Stimulated activated naive CD8-positive, alpha-beta T cell treated with anti-CD3 and anti-CD28 coated beads, Interleukin-15, Interleukin-2, amounts not matched to agents 100 ng/mL and 50 ng/mL, for 24 hours (primary cell): ENCODE data around the gene FRMD4A.

Experiments
- H3K27ac Mint-ChIP-seq: one replicate; pipeline ENCODE4 v1.8.0; 2021; ENCODE audit warnings: mild to moderate bottlenecking, mixed read lengths
- H3K27me3 Mint-ChIP-seq: one replicate; pipeline ENCODE4 v1.8.0; 2021; ENCODE audit warnings: mixed read lengths
- H3K36me3 Mint-ChIP-seq: one replicate; pipeline ENCODE4 v1.8.0; 2021; ENCODE audit warnings: low read depth, mixed read lengths
- H3K4me1 Mint-ChIP-seq: one replicate; pipeline ENCODE4 v1.8.0; 2021; ENCODE audit warnings: low read depth, mixed read lengths
- H3K4me3 Mint-ChIP-seq: one replicate; pipeline ENCODE4 v1.8.0; 2021; ENCODE audit warnings: mild to moderate bottlenecking, mixed read lengths
- H3K9me3 Mint-ChIP-seq: one replicate; pipeline ENCODE4 v1.8.0; 2021; ENCODE audit warnings: mixed read lengths

Gene FRMD4A

DNA sequence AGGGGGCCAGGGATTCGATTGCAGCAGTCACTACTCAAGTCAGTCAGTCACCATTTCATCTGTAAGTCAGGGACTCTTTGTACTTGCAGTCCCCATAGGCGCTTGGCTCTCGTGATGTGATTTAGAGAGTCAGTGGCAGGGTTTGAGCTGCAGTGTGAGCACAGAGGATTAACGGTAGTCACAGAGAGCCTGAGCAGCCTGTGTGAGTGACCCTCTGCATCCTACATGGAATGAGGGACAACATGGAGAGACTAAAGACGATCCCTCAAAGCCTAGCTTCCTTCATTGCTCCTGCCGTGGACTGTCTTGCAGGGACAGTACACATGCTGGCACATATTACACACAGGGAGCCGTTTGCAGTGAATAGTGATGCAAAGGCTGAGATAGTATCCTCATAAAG, 687.7 kb downstream of the FRMD4A start:
- Mint-ChIP-seq H3K27ac (no peak overlapping the region), H3K4me3 (no peak overlapping the region), H3K27me3 (no peaks in the 10 kb centered on the region), H3K9me3 (peaks cover 26% of the 10 kb centered on the region), H3K4me1 (no peaks in the 10 kb centered on the region), H3K36me3 (peaks cover 75% of the 10 kb centered on the region)

DNA sequence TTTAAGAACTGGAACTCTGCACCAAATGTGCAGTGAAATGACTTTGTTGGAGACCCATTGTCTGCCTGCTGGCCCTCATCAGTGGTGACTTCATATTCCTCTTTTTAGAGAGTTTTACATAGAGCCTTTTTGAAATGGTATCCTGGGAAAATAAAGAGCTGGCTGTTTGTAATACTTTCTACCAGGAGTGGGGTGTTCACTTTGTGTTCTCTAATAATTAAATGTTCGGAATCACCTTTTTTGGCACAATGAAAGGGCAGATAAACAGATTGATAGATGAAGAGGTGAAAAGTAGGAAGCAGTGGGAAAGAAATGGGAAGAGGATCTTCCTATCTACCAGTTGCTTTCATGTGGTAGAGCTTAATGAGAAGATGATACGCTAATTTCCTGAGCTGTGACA, 688.4 kb downstream of the FRMD4A start:
- H3K27ac Mint-ChIP-seq: no peak overlapping the region
- H3K9me3 Mint-ChIP-seq: peaks cover 26% of the 10 kb centered on the region
- no peaks in the 10 kb centered on the region for H3K4me1 Mint-ChIP-seq
- no peaks in the 10 kb centered on the region for H3K27me3 Mint-ChIP-seq
- H3K4me3 Mint-ChIP-seq: no peak overlapping the region
- H3K36me3 Mint-ChIP-seq: peaks cover 78% of the 10 kb centered on the region

DNA sequence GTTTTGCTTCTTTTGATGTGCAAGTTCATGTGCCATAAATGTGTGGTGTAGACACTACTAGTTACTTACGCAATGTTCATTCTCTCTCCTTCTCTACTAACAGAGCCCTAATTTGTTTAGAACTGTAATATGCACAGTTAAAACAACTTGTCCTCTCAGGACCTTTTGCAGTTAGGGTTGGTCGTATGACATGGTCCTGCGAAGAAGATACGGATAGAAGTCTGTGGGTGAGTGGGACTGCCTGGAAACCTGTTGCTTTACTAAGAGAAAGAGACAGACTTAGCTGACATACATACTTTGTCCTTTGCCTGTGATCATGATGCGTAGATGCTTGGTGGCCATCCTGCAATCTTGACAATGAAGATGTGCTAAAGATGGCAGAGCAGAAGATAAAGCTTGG, 692.8 kb downstream of the FRMD4A start:
- no peaks in the 10 kb centered on the region for H3K27me3 Mint-ChIP-seq
- H3K36me3 Mint-ChIP-seq: peaks cover 71% of the 10 kb centered on the region
- no peak overlapping the region for H3K27ac Mint-ChIP-seq
- peaks cover 26% of the 10 kb centered on the region for H3K9me3 Mint-ChIP-seq
- H3K4me1 Mint-ChIP-seq: no peaks in the 10 kb centered on the region
- no peak overlapping the region for H3K4me3 Mint-ChIP-seq

GRCh38 chr10:13637303-13637856, 693.3 kb downstream of the FRMD4A start:
- Mint-ChIP-seq H3K36me3 (peaks cover 66% of the 10 kb centered on the region), H3K27me3 (no peaks in the 10 kb centered on the region), H3K4me1 (no peaks in the 10 kb centered on the region), H3K9me3 (peaks cover 23% of the 10 kb centered on the region), H3K4me3 (no peak overlapping the region), H3K27ac (no peak overlapping the region)

- Mint-ChIP-seq H3K27ac (no peak overlapping the region), H3K36me3 (peaks cover 60% of the 10 kb centered on the region), H3K9me3 (peaks cover 17% of the 10 kb centered on the region), H3K4me1 (no peaks in the 10 kb centered on the region), H3K4me3 (no peak overlapping the region), H3K27me3 (no peaks in the 10 kb centered on the region)
Measured at GRCh38 chr10:13636776-13637175, 693.9 kb downstream of the FRMD4A start.

- Mint-ChIP-seq H3K27me3 (no peaks in the 10 kb centered on the region), H3K9me3 (peaks cover 3% of the 10 kb centered on the region), H3K4me1 (no peaks in the 10 kb centered on the region), H3K4me3 (no peak overlapping the region), H3K36me3 (peaks cover 56% of the 10 kb centered on the region), H3K27ac (no peak overlapping the region)
Measured at GRCh38 chr10:13634207-13634606, 696.5 kb downstream of the FRMD4A start.

GRCh38 chr10:13633689-13634088, 697.0 kb downstream of the FRMD4A start:
- Mint-ChIP-seq H3K4me3 (no peak overlapping the region), H3K9me3 (peaks cover under 1% of the 10 kb centered on the region), H3K4me1 (no peaks in the 10 kb centered on the region), H3K27ac (no peak overlapping the region), H3K36me3 (peaks cover 51% of the 10 kb centered on the region), H3K27me3 (no peaks in the 10 kb centered on the region)

DNA sequence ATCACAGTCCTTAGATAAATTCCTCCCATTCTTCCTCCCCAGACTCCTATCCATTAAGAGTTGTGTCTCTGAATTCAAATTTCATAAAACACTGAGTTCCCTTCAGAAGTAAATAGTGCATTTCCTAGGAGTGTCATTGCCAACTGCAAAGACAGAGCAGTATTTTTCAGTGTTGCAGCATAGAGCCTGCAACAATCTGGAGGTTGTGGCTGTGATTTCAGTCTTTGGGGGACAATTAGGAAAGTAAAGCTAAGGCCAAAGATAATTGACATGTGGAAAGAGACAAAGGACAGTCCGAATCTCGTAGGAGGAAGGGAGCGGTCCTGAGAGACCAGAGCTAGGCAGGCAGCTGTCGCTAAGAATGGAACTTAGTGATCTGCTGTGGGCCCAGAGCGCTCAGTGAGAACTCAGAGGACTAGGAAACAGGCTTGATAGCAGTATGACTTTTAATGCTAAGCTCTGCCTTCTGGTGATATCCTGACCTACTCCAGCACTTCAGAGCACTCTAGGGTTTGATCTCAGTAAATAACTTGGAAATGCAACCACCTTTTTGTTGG, 697.8 kb downstream of the FRMD4A start:
- Mint-ChIP-seq H3K9me3 (no peaks in the 10 kb centered on the region), H3K27ac (no peak overlapping the region), H3K27me3 (no peaks in the 10 kb centered on the region), H3K36me3 (peaks cover 44% of the 10 kb centered on the region), H3K4me3 (no peak overlapping the region), H3K4me1 (no peaks in the 10 kb centered on the region)

GRCh38 chr10:13632440-13632839, 698.3 kb downstream of the FRMD4A start:
- Mint-ChIP-seq H3K9me3 (no peaks in the 10 kb centered on the region), H3K4me1 (no peaks in the 10 kb centered on the region), H3K27ac (no peak overlapping the region), H3K4me3 (no peak overlapping the region), H3K36me3 (peaks cover 38% of the 10 kb centered on the region), H3K27me3 (no peaks in the 10 kb centered on the region)

DNA sequence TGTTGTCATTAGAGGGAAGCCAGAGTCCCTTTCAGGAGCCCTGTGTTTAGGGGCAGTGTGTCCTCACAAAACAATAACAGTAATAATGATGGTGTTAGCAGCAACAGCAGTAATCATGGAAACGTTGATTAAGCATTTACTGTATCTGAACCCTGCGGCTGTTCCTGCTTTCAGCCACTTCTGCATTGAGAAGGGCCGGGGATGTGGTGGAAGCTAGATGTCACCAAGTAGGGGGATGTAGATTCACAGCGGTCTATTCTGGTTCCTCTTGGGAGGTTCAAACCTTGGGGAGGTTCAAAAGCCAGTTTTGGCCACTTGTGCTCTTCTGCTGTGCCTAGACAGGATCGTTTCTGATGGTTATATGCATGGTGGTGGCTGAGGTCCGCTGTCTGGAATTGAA, 699.1 kb downstream of the FRMD4A start:
- no peaks in the 10 kb centered on the region for H3K4me1 Mint-ChIP-seq
- no peak overlapping the region for H3K27ac Mint-ChIP-seq
- no peaks in the 10 kb centered on the region for H3K27me3 Mint-ChIP-seq
- no peaks in the 10 kb centered on the region for H3K9me3 Mint-ChIP-seq
- H3K36me3 Mint-ChIP-seq: peaks cover 33% of the 10 kb centered on the region
- H3K4me3 Mint-ChIP-seq: no peak overlapping the region

DNA sequence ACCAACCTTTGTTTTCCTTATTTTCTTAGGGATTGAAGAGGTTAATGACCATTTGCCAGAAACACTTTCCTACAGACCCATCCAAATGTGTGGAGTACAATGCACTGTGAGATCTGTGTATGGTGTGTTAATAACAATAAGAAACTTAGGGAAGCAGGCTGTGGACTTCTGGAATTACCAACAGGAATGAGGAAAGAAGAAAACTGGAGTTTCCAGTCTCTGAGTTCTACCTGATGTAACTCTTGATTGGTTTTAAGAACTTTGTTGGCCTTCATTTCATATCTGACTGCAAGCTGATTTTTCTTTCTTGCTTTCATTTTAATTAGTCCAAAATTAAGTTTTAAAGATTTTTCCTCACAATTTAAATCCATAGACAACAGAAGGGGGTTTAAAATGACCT, 700.5 kb downstream of the FRMD4A start:
- H3K4me1 Mint-ChIP-seq: no peaks in the 10 kb centered on the region

DNA sequence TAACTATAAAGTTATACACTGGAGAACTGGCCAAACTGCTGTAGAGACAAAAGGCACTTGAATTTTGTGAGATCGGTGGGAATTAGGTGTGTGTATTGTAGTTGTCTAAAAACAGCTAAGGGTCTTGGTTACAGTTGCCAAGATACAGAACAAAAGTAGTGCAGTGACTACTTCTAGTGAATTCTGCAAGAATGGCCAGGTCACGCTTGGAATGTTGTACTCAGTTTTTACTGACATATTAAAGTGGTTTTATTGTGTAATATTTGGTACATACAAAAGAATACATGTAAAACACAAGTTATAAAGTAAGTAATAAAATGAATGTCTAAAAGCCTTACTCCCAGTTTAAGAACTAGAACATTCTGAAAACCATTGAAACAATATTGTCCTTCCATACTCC, 701.6 kb downstream of the FRMD4A start:
- H3K27ac Mint-ChIP-seq: no peak overlapping the region
- peaks cover 27% of the 10 kb centered on the region for H3K36me3 Mint-ChIP-seq
- H3K27me3 Mint-ChIP-seq: no peaks in the 10 kb centered on the region
- no peak overlapping the region for H3K4me3 Mint-ChIP-seq
- H3K4me1 Mint-ChIP-seq: no peaks in the 10 kb centered on the region
- H3K9me3 Mint-ChIP-seq: no peaks in the 10 kb centered on the region

More for the DNA sequence above, 700.5 kb downstream of the FRMD4A start:
- no peak overlapping the region for H3K4me3 Mint-ChIP-seq
- peaks cover 22% of the 10 kb centered on the region for H3K36me3 Mint-ChIP-seq
- H3K9me3 Mint-ChIP-seq: no peaks in the 10 kb centered on the region
- no peak overlapping the region for H3K27ac Mint-ChIP-seq
- no peaks in the 10 kb centered on the region for H3K27me3 Mint-ChIP-seq

DNA sequence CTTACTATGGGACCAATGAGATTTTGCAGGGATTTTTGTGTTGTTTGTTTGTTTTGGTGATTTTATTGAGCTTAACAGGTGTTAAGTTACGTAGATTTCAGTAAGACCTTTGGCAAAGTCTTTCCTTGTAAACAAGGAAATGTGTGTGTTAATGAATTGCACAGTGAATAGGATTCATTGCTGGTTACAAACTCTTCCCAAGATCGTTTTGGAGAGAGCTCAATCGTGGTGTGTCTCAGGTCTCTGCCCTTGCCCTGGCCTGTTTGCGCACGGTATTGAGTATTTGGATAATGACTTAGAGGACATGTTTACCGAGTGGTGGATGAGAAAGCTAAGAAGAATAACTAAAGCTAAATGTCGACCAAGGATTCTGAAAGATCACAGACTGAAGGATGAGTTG, 702.1 kb downstream of the FRMD4A start:
- peaks cover 24% of the 10 kb centered on the region for H3K36me3 Mint-ChIP-seq
- no peaks in the 10 kb centered on the region for H3K4me1 Mint-ChIP-seq
- H3K27ac Mint-ChIP-seq: no peak overlapping the region
- no peaks in the 10 kb centered on the region for H3K27me3 Mint-ChIP-seq
- H3K9me3 Mint-ChIP-seq: no peaks in the 10 kb centered on the region
- H3K4me3 Mint-ChIP-seq: no peak overlapping the region

GRCh38 chr10:13627459-13628310, 703.0 kb downstream of the FRMD4A start:
- H3K36me3 Mint-ChIP-seq: peaks cover 24% of the 10 kb centered on the region
- H3K4me1 Mint-ChIP-seq: no peaks in the 10 kb centered on the region
- no peak overlapping the region for H3K4me3 Mint-ChIP-seq
- H3K27ac Mint-ChIP-seq: no peak overlapping the region
- H3K27me3 Mint-ChIP-seq: no peaks in the 10 kb centered on the region
- H3K9me3 Mint-ChIP-seq: no peaks in the 10 kb centered on the region

DNA sequence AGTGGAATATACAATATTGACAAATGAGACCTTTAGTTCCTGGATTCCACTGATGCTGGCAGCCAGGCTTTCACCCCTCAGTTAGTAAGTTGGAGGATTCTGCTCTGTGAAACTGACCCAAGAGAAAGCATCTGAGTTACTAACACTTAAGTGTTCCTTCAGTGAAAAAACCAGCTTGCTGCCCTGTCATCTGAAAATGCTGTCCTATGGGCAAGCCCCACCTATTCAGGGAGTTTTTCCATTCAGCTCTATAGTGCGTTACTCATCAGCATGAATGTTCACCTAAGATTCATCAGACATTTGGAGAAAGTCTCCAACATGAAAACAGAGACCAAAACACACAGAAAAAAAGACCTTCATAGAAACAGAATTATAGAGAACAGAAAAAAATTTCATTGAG, 706.1 kb downstream of the FRMD4A start:
- Mint-ChIP-seq H3K36me3 (peaks cover 11% of the 10 kb centered on the region), H3K27me3 (no peaks in the 10 kb centered on the region), H3K4me3 (no peak overlapping the region), H3K4me1 (no peaks in the 10 kb centered on the region), H3K27ac (no peak overlapping the region), H3K9me3 (no peaks in the 10 kb centered on the region)
